ENCODE data around the gene PLOD2.

DNA sequence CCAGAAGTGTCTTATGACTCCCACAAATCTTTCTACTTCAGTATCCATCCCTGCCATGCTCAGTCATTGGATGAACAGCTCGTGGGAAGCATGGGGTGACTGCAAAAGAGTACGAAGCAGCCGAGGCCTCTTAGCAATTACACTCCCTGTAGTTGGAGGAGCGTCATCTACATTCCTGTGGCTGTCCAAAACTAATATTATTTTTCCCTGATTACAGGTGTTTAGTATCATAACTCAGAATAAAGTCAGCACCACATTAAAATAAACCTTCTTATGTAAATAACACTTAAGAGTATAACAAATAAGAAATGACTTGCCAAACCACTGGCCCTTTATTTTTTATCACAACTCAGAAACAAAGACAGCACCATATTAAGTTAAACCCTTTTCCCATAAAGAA is 141.5 kb downstream of the PLOD2 start:
- TF ChIP-seq, protein P1, sequence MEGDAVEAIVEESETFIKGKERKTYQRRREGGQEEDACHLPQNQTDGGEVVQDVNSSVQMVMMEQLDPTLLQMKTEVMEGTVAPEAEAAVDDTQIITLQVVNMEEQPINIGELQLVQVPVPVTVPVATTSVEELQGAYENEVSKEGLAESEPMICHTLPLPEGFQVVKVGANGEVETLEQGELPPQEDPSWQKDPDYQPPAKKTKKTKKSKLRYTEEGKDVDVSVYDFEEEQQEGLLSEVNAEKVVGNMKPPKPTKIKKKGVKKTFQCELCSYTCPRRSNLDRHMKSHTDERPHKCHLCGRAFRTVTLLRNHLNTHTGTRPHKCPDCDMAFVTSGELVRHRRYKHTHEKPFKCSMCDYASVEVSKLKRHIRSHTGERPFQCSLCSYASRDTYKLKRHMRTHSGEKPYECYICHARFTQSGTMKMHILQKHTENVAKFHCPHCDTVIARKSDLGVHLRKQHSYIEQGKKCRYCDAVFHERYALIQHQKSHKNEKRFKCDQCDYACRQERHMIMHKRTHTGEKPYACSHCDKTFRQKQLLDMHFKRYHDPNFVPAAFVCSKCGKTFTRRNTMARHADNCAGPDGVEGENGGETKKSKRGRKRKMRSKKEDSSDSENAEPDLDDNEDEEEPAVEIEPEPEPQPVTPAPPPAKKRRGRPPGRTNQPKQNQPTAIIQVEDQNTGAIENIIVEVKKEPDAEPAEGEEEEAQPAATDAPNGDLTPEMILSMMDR (IDR thresholded peaks at IDR 0.05) = no peak
- no peak for TF ChIP-seq TEAD4 (CRISPR knock-in tag; IDR thresholded peaks at IDR 0.05)
- no peak for TF ChIP-seq SP1 (CRISPR knock-in tag; conservative IDR thresholded peaks at IDR 0.05)
- TF ChIP-seq FOXK1 (CRISPR knock-in tag; IDR thresholded peaks at IDR 0.05) = no peak
- TF ChIP-seq, protein P2, sequence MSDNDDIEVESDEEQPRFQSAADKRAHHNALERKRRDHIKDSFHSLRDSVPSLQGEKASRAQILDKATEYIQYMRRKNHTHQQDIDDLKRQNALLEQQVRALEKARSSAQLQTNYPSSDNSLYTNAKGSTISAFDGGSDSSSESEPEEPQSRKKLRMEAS (CRISPR knock-in tag; IDR thresholded peaks at IDR 0.05) = no peak
- TF ChIP-seq, protein P3, sequence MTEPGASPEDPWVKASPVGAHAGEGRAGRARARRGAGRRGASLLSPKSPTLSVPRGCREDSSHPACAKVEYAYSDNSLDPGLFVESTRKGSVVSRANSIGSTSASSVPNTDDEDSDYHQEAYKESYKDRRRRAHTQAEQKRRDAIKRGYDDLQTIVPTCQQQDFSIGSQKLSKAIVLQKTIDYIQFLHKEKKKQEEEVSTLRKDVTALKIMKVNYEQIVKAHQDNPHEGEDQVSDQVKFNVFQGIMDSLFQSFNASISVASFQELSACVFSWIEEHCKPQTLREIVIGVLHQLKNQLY (CRISPR knock-in tag; IDR thresholded peaks at IDR 0.05) = no peak
